PC-9 (cell line): Measurements from ENCODE around the gene CFAP53. TPM values are rescaled to one million over a fixed set of nuclear protein-coding genes. Genes with fewer than 3 reads are reported as not detected.
A peak's percentile ranks its signal among the peaks of the same experiment; 100 is the strongest.

Source experiments
- BruUV-seq: library from RNA; stranded (reverse); fragments of 400-500 nt; replicated peaks from 2 replicates; lab custom pipeline; 2021; lab: Mats Ljungman, UMichigan
- CTCF ChIA-PET: fragments of 300-600 bp; sonication (Branson Sonifier 250); formaldehyde crosslinking; loops from one replicate; lab custom pipeline; 2022; ENCODE audit warnings: antibody characterized with exemption; lab: Charles Lee
- POLR2A ChIA-PET: fragments of 300-600 bp; sonication (Branson Sonifier 250); formaldehyde crosslinking; loops from one replicate; lab custom pipeline; 2022; ENCODE audit warnings: antibody characterized with exemption; ENCODE audit not compliant: unreplicated experiment; lab: Charles Lee
- DNase-seq, 2 experiments: peaks; one replicate each; pipeline versions ENCODE4 v3.0.0 to v3.0.0-alpha.2; 2015 to 2022; ENCODE audit warnings: mixed read lengths in 1 of 2
- H2AFZ ChIP-seq: fragments of 200-600 bp; sonication (generic); 2 replicates; pipeline ENCODE4 v1.8.1; 2017; ENCODE audit warnings: antibody characterized with exemption
- H3F3A ChIP-seq: fragments of 200-600 bp; sonication (generic); 2 replicates; pipeline ENCODE4 v1.8.1; 2017; ENCODE audit warnings: antibody characterized with exemption, mild to moderate bottlenecking, low read depth; ENCODE audit not compliant: insufficient read depth
- H3K27ac ChIP-seq: fragments of 200-600 bp; sonication (generic); 2 replicates; pipeline ENCODE4 v1.6.1; 2016; ENCODE audit warnings: mixed run types
- H3K27me3 ChIP-seq: fragments of 200-600 bp; sonication (generic); 2 replicates; pipeline ENCODE4 v1.6.1; 2016; ENCODE audit warnings: low read depth, mixed run types; ENCODE audit not compliant: insufficient read depth
- H3K36me3 ChIP-seq: fragments of 200-600 bp; sonication (generic); 2 replicates; pipeline ENCODE4 v1.6.1; 2016; ENCODE audit warnings: low read depth, mixed run types
- H3K4me1 ChIP-seq: fragments of 200-600 bp; sonication (generic); replicated peaks from 2 replicates; pipeline ENCODE4 v1.6.1; 2016; ENCODE audit warnings: mixed run types; ENCODE audit not compliant: insufficient read depth
- H3K4me2 ChIP-seq: fragments of 200-600 bp; sonication (generic); 2 replicates; pipeline ENCODE4 v1.6.1; 2017; ENCODE audit warnings: mixed run types
- H3K4me3 ChIP-seq: fragments of 200-600 bp; sonication (generic); 2 replicates; pipeline ENCODE4 v1.6.1; 2016; ENCODE audit warnings: mixed run types
- H3K79me2 ChIP-seq: fragments of 200-600 bp; sonication (generic); 2 replicates; pipeline ENCODE4 v1.6.1; 2017; ENCODE audit warnings: low read depth, mixed run types
- H3K9me2 ChIP-seq: fragments of 200-600 bp; sonication (generic); 2 replicates; pipeline ENCODE4 v1.8.1; 2017; ENCODE audit warnings: mild to moderate bottlenecking; ENCODE audit not compliant: insufficient read depth
- H3K9me3 ChIP-seq: fragments of 200-600 bp; sonication (generic); 2 replicates; pipeline ENCODE4 v1.8.1; 2016; ENCODE audit warnings: low read depth; ENCODE audit not compliant: insufficient read depth
- H4K20me1 ChIP-seq: fragments of 200-600 bp; sonication (generic); 2 replicates; pipeline ENCODE4 v1.8.1; 2017; ENCODE audit not compliant: insufficient read depth
- EZH2 ChIP-seq: fragments of 200-600 bp; sonication (generic); IDR thresholded peaks from 2 replicates; pipeline ENCODE4 v1.8.0; 2017; ENCODE audit warnings: antibody characterized with exemption, low read depth
- intact Hi-C: fragments of 100-400 bp; cut with micrococcal nuclease; formaldehyde crosslinking; loops from one replicate; pipeline ENCODE4 v1.10.0; 2022; ENCODE audit not compliant: unreplicated experiment
- total RNA-seq: library from RNA; stranded (reverse); gene quantifications from 2 replicates; pipeline ENCODE4 v1.2.3, GENCODE V29; 2021
- TF ChIP-seq, protein P1 (sequence below): fragments of 200-600 bp; sonication (generic); conservative IDR thresholded peaks from 2 replicates; pipeline ENCODE4 v1.6.1; 2017; ENCODE audit warnings: mixed run types, antibody characterized with exemption, mild to moderate bottlenecking, moderate library complexity

The CFAP53 gene
- total RNA-seq, 1 experiment from 2014 or later = 2.1 TPM

DNA sequence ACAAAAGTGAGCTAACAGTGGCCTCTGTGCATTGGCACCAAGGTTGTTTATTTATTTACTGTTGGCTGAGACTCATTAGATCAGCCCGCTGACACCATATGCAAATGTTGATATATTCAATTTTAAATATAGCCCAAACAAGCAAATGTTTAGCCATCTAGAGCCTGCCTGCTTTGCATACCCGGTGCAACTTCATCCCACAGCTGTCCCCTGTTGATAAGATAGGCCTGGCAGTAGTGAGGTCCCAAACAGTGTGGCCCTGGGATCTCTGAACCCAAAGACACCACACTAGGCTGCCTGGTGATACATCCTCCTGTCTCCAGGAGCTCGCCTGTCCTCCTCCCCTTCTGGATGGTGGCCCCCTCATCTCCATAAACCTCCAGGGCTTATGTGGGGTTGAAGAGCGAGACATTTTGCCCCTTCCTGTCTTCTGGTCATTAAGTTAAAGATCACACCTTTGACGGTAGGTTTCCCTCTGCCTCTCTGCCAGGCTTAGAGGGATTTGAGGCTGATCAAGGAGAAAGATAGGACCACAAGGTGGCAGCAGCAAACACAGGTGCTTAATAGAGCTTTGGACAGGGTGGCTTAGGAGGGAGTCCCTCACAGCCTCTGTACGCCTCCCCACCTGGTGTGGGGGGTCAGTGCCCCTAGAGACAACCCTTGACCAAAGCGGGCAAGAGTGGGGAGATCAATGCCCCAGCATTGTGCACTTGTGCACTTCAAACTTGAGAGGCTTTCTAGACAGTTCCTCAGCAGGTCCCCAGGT, 47.7 kb downstream of the CFAP53 start:
- Histone ChIP-seq H3K9me3 (no peaks in the 10 kb centered on the region), H3K27ac (no peak overlapping the region), H3K27me3 (0 out of 2 replicates have a peak, but pooled peaks cover 11% of the 10 kb centered on the region), H2AFZ (no peak overlapping the region), H3K9me2 (no peaks in the 10 kb centered on the region), H4K20me1 (no peaks in the 10 kb centered on the region), H3K4me3 (no peak overlapping the region), H3K36me3 (no peaks in the 10 kb centered on the region), H3K79me2 (no peaks in the 10 kb centered on the region), H3K4me2 (no peak overlapping the region), H3K4me1 (no peaks in the 10 kb centered on the region), H3F3A (no peaks in the 10 kb centered on the region)
- ChIA-PET POLR2A (no interaction called here), CTCF (interaction anchor here (1.1 kb wide), 1 partner anchor 138 kb away, joined by 3 read pairs; no protein-coding TSS in a partner anchor)
- no peak for DNase-seq
- intact Hi-C loops = loop anchor here (5.0 kb wide), 1 partner anchor 139 kb away; no protein-coding TSS in a partner anchor
- TF ChIP-seq, protein P1, sequence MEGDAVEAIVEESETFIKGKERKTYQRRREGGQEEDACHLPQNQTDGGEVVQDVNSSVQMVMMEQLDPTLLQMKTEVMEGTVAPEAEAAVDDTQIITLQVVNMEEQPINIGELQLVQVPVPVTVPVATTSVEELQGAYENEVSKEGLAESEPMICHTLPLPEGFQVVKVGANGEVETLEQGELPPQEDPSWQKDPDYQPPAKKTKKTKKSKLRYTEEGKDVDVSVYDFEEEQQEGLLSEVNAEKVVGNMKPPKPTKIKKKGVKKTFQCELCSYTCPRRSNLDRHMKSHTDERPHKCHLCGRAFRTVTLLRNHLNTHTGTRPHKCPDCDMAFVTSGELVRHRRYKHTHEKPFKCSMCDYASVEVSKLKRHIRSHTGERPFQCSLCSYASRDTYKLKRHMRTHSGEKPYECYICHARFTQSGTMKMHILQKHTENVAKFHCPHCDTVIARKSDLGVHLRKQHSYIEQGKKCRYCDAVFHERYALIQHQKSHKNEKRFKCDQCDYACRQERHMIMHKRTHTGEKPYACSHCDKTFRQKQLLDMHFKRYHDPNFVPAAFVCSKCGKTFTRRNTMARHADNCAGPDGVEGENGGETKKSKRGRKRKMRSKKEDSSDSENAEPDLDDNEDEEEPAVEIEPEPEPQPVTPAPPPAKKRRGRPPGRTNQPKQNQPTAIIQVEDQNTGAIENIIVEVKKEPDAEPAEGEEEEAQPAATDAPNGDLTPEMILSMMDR = peak; percentile 63
- TF ChIP-seq EZH2 = no peak
- no TSS peak for BruUV-seq

DNA sequence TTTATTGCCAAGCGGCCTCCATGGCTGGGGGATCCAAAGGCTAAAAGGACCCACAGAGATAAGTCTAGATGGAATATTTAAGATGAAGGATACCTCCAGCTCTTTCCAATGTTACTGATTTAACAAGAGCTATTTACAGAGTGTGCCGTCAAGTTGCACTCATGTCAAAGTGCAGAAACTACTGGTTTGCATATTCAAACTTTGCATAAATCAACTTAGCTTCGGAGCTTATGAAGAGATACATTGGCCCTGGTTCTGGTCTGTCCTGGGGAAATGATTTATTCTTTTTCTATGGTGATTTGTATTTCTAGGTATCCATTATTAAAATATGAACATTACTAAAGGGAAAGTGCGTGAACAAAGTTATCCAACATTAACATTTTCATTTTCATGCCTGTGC, 57.0 kb downstream of the CFAP53 start:
- Histone ChIP-seq H3K9me2 (no peaks in the 10 kb centered on the region), H3K27ac (no peak overlapping the region), H3F3A (no peaks in the 10 kb centered on the region), H3K9me3 (no peaks in the 10 kb centered on the region), H4K20me1 (no peaks in the 10 kb centered on the region), H3K4me2 (no peak overlapping the region), H3K4me1 (no peaks in the 10 kb centered on the region), H2AFZ (no peak overlapping the region), H3K79me2 (no peaks in the 10 kb centered on the region), H3K4me3 (no peak overlapping the region), H3K27me3 (0 out of 2 replicates have a peak, but pooled peaks cover 2% of the 10 kb centered on the region), H3K36me3 (no peaks in the 10 kb centered on the region)
- ChIA-PET CTCF (no interaction called here), POLR2A (no interaction called here)
- TF ChIP-seq, protein P1 = no peak
- no peak for TF ChIP-seq EZH2
- no TSS peak for BruUV-seq
- intact Hi-C loops = loop anchor here (10.0 kb wide), 1 partner anchor 325 kb away; no protein-coding TSS in a partner anchor
- DNase-seq = no peak

DNA sequence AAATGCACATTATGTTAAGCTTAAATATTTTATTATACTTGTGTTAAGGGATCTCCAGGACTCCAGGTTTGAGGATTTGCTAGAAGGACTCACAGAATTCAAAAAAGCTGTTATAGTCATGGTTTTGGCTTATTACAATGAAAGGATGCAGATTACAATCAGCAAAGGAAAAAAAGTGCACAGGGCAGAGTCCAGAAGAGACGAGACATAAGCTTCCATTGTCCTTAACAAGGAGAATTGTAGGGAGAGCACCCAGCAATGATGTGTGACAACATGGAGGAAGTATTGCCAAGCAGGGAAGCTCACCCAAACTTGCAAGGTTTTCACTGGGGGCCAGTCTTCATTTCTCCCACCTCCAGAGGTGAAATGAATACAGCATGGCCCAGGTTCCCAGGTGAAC, 58.6 kb downstream of the CFAP53 start:
- no peak for TF ChIP-seq EZH2
- intact Hi-C loops = loop anchor here (10.0 kb wide), 1 partner anchor 323 kb away; no protein-coding TSS in a partner anchor
- Histone ChIP-seq H3K4me2 (no peak overlapping the region), H3K27me3 (0 out of 2 replicates have a peak, but pooled peaks cover 2% of the 10 kb centered on the region), H4K20me1 (no peaks in the 10 kb centered on the region), H3F3A (no peaks in the 10 kb centered on the region), H3K36me3 (no peaks in the 10 kb centered on the region), H3K4me1 (no peaks in the 10 kb centered on the region), H3K27ac (no peak overlapping the region), H3K79me2 (no peaks in the 10 kb centered on the region), H3K4me3 (no peak overlapping the region), H2AFZ (no peak overlapping the region), H3K9me3 (no peaks in the 10 kb centered on the region), H3K9me2 (no peaks in the 10 kb centered on the region)
- CTCF ChIA-PET = no interaction called here
- DNase-seq = no peak
- BruUV-seq = no TSS peak
- POLR2A ChIA-PET = interaction anchor here (0.5 to 0.6 kb wide), 2 partner anchors 35 to 197 kb away, joined by 3 read pairs; no protein-coding TSS in a partner anchor
